Body of pancreas (tissue), 4 donors: ENCODE data around the gene PDXP.

ENCODE experiments used
- POLR2A ChIP-seq, 3 donors: fragments of 450-650 bp; IDR thresholded peaks; one replicate each; pipeline ENCODE4 v1.6.1; 2016; ENCODE audit warnings: antibody characterized with exemption in 3 of 3, mild to moderate bottlenecking in 2 of 3
- TF ChIP-seq, protein P1 (sequence below), 7 experiments: fragments of 450-650 bp in 4 of 7; fragments of 200-600 bp in 3 of 7; sonication (generic) in 3 of 7; IDR thresholded peaks; one replicate each; pipeline ENCODE4 v1.5.1; 2016 to 2019; ENCODE audit warnings: antibody characterized with exemption in 7 of 7

DNA sequence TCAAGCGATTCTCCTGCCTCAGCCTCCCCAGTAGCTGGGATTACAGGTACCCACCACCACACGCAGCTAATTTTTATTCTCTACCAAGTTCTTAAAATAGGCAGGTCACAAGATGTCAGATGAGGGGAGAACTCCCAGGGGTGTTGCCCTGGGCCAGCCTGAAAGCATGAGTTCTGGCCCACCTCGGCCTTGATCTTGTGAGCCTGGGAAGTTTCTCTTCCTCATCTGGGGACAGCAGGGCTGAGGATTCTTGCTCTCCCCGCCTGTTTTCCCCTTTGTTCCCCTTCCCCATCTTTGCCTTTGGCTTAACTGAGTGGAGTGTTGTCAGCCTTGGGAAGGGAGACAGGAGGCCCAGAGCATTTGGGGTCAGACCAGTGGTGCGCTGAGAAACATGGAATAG is 3.5 kb downstream of the PDXP start:
- TF ChIP-seq POLR2A (IDR thresholded peaks at IDR 0.05) = no peak
- TF ChIP-seq, protein P1, sequence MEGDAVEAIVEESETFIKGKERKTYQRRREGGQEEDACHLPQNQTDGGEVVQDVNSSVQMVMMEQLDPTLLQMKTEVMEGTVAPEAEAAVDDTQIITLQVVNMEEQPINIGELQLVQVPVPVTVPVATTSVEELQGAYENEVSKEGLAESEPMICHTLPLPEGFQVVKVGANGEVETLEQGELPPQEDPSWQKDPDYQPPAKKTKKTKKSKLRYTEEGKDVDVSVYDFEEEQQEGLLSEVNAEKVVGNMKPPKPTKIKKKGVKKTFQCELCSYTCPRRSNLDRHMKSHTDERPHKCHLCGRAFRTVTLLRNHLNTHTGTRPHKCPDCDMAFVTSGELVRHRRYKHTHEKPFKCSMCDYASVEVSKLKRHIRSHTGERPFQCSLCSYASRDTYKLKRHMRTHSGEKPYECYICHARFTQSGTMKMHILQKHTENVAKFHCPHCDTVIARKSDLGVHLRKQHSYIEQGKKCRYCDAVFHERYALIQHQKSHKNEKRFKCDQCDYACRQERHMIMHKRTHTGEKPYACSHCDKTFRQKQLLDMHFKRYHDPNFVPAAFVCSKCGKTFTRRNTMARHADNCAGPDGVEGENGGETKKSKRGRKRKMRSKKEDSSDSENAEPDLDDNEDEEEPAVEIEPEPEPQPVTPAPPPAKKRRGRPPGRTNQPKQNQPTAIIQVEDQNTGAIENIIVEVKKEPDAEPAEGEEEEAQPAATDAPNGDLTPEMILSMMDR (IDR thresholded peaks at IDR 0.05) = no peak
